ENCODE measurements around the gene POLR1B. TPM values are rescaled to one million over a fixed set of nuclear protein-coding genes. Genes with fewer than 3 reads are reported as not detected.

The POLR1B gene
- total and polyA plus RNA-seq, 8 donors, result 18.4 to 25.3 (median 21.2) TPM

GRCh38 chr2:112622528-112622849 is 80.2 kb downstream of the POLR1B start:
- ATAC-seq (no peak), DNase-seq (no peak)
- Histone ChIP-seq H3K27ac (no peak overlapping the region), H3K4me3 (no peak overlapping the region), H3K9me3 (no peaks in the 10 kb centered on the region), H3K27me3 (no peaks in the 10 kb centered on the region), H3K36me3 (no peaks in the 10 kb centered on the region), H3K4me1 (peaks cover 14 to 34% of the 10 kb centered on the region in 2 donors)
- intact Hi-C loops (cut with DNase I), result loop anchor here in 1 of 2 donors (5.0 kb wide), 1 partner anchor 105 kb away; no protein-coding TSS in a partner anchor
- no peak for TF ChIP-seq CTCF (IDR thresholded peaks at IDR 0.05)

- peak in 1 of 4 donors; percentile 64 for DNase-seq
- H3K4me3 ChIP-seq, result no peak overlapping the region
- peak; percentile 19 for ATAC-seq
- H3K36me3 ChIP-seq, result no peaks in the 10 kb centered on the region
- H3K9me3 ChIP-seq, result no peaks in the 10 kb centered on the region
- peak overlapping the region in 1 of 2 donors; percentile 7 for H3K27ac ChIP-seq
- H3K4me1 ChIP-seq, result peaks cover 17 to 51% of the 10 kb centered on the region in 2 donors
- intact Hi-C loops (cut with DNase I), result loop anchor here in 1 of 2 donors (5.0 kb wide), 1 partner anchor 103 kb away; no protein-coding TSS in a partner anchor
- no peak for TF ChIP-seq CTCF (IDR thresholded peaks at IDR 0.05)
- H3K27me3 ChIP-seq, result no peaks in the 10 kb centered on the region
These were observed 81.9 kb downstream of the POLR1B start for GRCh38 chr2:112623913-112624777.

- H3K4me3 ChIP-seq, result no peak overlapping the region
- H3K9me3 ChIP-seq, result no peaks in the 10 kb centered on the region
- H3K36me3 ChIP-seq, result no peaks in the 10 kb centered on the region
- no peaks in the 10 kb centered on the region for H3K27me3 ChIP-seq
- ATAC-seq (no peak), DNase-seq (no peak)
- H3K4me1 ChIP-seq, result peaks cover 17 to 61% of the 10 kb centered on the region in 2 donors
- TF ChIP-seq CTCF (IDR thresholded peaks at IDR 0.05), result no peak
- intact Hi-C loops (cut with DNase I), result no loop called here
- H3K27ac ChIP-seq, result peak overlapping the region in 1 of 2 donors; percentile 86
These were observed 83.3 kb downstream of the POLR1B start for GRCh38 chr2:112625474-112626114.

- ATAC-seq (peak; percentile 85), DNase-seq (peak; percentile 28 to 88 (median 55))
- H3K36me3 ChIP-seq, result no peaks in the 10 kb centered on the region
- no peaks in the 10 kb centered on the region for H3K27me3 ChIP-seq
- peak overlapping the region; percentile 78 to 86 for H3K27ac ChIP-seq
- intact Hi-C loops (cut with DNase I), result no loop called here
- H3K4me1 ChIP-seq, result peaks cover 17 to 71% of the 10 kb centered on the region in 2 donors
- peak; percentile 73 to 87 for TF ChIP-seq CTCF (IDR thresholded peaks at IDR 0.05)
- no peak overlapping the region for H3K4me3 ChIP-seq
- no peaks in the 10 kb centered on the region for H3K9me3 ChIP-seq
These were observed 84.4 kb downstream of the POLR1B start for GRCh38 chr2:112626604-112627059.

Other genes starting within 250 kb of the POLR1B start
- 10 to 100 TPM; 14.9 to 15.1 TPM for gene RGPD8, start 108.8 kb upstream of the POLR1B start, total RNA-seq
- gene RGPD8, start 108.8 kb upstream of the POLR1B start, polyA plus RNA-seq (ENCODE audit: insufficient read length in 6 of 6), result 1 to 10 TPM; 2.6 to 6.6 (median 5.6) TPM
- gene TTL, start 60.3 kb upstream of the POLR1B start, total RNA-seq, result 10 to 100 TPM; 40.1 to 51.2 TPM
- gene TTL, start 60.3 kb upstream of the POLR1B start, polyA plus RNA-seq (ENCODE audit: insufficient read length in 6 of 6), result 10 to 100 TPM; 49.4 to 62.3 (median 54.9) TPM
- 10 to 100 TPM; 26.8 to 28.7 TPM for gene CHCHD5, start 42.1 kb downstream of the POLR1B start, total RNA-seq
- gene CHCHD5, start 42.1 kb downstream of the POLR1B start, polyA plus RNA-seq (ENCODE audit: insufficient read length in 6 of 6), result 10 to 100 TPM; 19.7 to 29.6 (median 23.9) TPM
- 10 to 100 TPM; 40.5 to 68.2 TPM for gene SLC20A1, start 103.5 kb downstream of the POLR1B start, total RNA-seq
- gene SLC20A1, start 103.5 kb downstream of the POLR1B start, polyA plus RNA-seq (ENCODE audit: insufficient read length in 6 of 6), result 10 to 100 TPM; 33.9 to 41.4 (median 36.1) TPM
- 1 to 10 TPM in 1 of 2 donors, under 1 TPM in 1; 0.60 to 1.1 TPM for gene NT5DC4, start 178.6 kb downstream of the POLR1B start, total RNA-seq
- under 1 TPM in 2 of 6 donors, not detected in 4; 0.08 to 0.15 TPM for gene NT5DC4, start 178.6 kb downstream of the POLR1B start, polyA plus RNA-seq (ENCODE audit: insufficient read length in 6 of 6)
- gene CKAP2L, start 222.1 kb downstream of the POLR1B start, total RNA-seq, result 1 to 10 TPM; 1.9 to 5.2 TPM
- 10 to 100 TPM; 12.2 to 29.3 (median 16.5) TPM for gene CKAP2L, start 222.1 kb downstream of the POLR1B start, polyA plus RNA-seq (ENCODE audit: insufficient read length in 6 of 6)
- gene IL1A, start 242.0 kb downstream of the POLR1B start, total RNA-seq, result 1 to 10 TPM in 1 of 2 donors, under 1 TPM in 1; 0.50 to 2.0 TPM
- under 1 TPM; 0.07 to 0.16 (median 0.09) TPM for gene IL1A, start 242.0 kb downstream of the POLR1B start, polyA plus RNA-seq (ENCODE audit: insufficient read length in 6 of 6)